CD4-positive, alpha-beta T cell (primary cell): ENCODE results near the gene TENM4. TPM values are rescaled to one million over a fixed set of nuclear protein-coding genes. Genes with fewer than 3 reads are reported as not detected.

Source experiments
- ATAC-seq: fragments of 200-7000 bp; cut with Tn5 transposase; one replicate; pipeline ENCODE4 v1.10.0; 2022; ENCODE audit warnings: mild to moderate bottlenecking; ENCODE audit not compliant: poor library complexity
- CTCF ChIA-PET: fragments of 350-600 bp; sonication (Branson Sonifier 250); formaldehyde crosslinking; loops from one replicate; lab custom pipeline; 2021; ENCODE audit warnings: antibody characterized with exemption, inconsistent platforms; lab: Charles Lee
- POLR2A ChIA-PET: fragments of 350-600 bp; sonication (Branson Sonifier 250); formaldehyde crosslinking; loops from one replicate; lab custom pipeline; 2021; ENCODE audit warnings: antibody characterized with exemption, inconsistent platforms; lab: Charles Lee
- DNase-seq, 14 experiments: peaks; one replicate each; pipeline ENCODE4 v3.0.0-alpha.2; 2013 to 2020; ENCODE audit warnings: mixed read lengths in 2 of 14
- H3K27ac ChIP-seq, 2 donors: one replicate each; pipeline versions ENCODE4 v1.5.1 to v1.7.0; 2013; ENCODE audit warnings: low read length in 2 of 2, low read depth in 1 of 2, mild to moderate bottlenecking in 1 of 2
- H3K27me3 ChIP-seq, 2 experiments: 1 replicate in 1 of 2; 2 replicates in 1 of 2; pipeline versions ENCODE4 v1.6.1 to v1.7.0; 2013; ENCODE audit warnings: low read length in 2 of 2, control low read depth in 1 of 2, mild to moderate bottlenecking in 1 of 2, moderate library complexity in 1 of 2; ENCODE audit not compliant: insufficient read depth in 2 of 2, control insufficient read depth in 1 of 2
- H3K36me3 ChIP-seq: one replicate; pipeline ENCODE4 v1.6.1; 2013; ENCODE audit warnings: low read length, control low read depth; ENCODE audit not compliant: insufficient read depth
- H3K4me1 ChIP-seq: one replicate; pipeline ENCODE4 v1.6.1; 2013; ENCODE audit warnings: low read length, control low read depth; ENCODE audit not compliant: insufficient read depth
- H3K4me3 ChIP-seq: one replicate; pipeline ENCODE4 v1.5.1; 2013; ENCODE audit warnings: mild to moderate bottlenecking, low read length, moderate library complexity
- H3K9me3 ChIP-seq, 2 experiments: 1 replicate in 1 of 2; 2 replicates in 1 of 2; pipeline versions ENCODE4 v1.6.1 to v1.7.0; 2013; ENCODE audit warnings: low read length in 2 of 2, mild to moderate bottlenecking in 2 of 2, control low read depth in 1 of 2, moderate library complexity in 1 of 2; ENCODE audit not compliant: control insufficient read depth in 1 of 2, insufficient read depth in 1 of 2
- H3K27ac Mint-ChIP-seq: one replicate; pipeline ENCODE4 v1.8.0; 2020; ENCODE audit warnings: mixed read lengths
- H3K27me3 Mint-ChIP-seq: one replicate; pipeline ENCODE4 v1.8.0; 2021; ENCODE audit warnings: mixed read lengths
- H3K36me3 Mint-ChIP-seq: one replicate; pipeline ENCODE4 v1.8.0; 2021; ENCODE audit warnings: low read depth, mixed read lengths
- H3K4me1 Mint-ChIP-seq: one replicate; pipeline ENCODE4 v1.8.0; 2021; ENCODE audit warnings: low read depth, mixed read lengths
- H3K4me3 Mint-ChIP-seq: one replicate; pipeline ENCODE4 v1.8.0; 2020; ENCODE audit warnings: mild to moderate bottlenecking, mixed read lengths
- H3K9me3 Mint-ChIP-seq: one replicate; pipeline ENCODE4 v1.8.0; 2020; ENCODE audit warnings: mixed read lengths
- CTCF ChIP-seq: fragments of 200-600 bp; IDR thresholded peaks from one replicate; pipeline ENCODE4 v1.8.0; 2022; ENCODE audit warnings: antibody characterized with exemption, mild to moderate bottlenecking
- intact Hi-C, 2 experiments: fragments of 100-400 bp; cut with DNase I in 1 of 2; cut with micrococcal nuclease in 1 of 2; formaldehyde crosslinking; loops; one replicate each; pipeline versions ENCODE4 v1.15.1 to v1.9.0; 2023 to 2025; cut with DNase I, micrococcal nuclease
- total RNA-seq, 174 experiments: library from RNA in 2 of 174; stranded (reverse) in 2 of 174; gene quantifications; one replicate each; pipeline ENCODE4 v1.2.3 and lab custom pipeline; 2021 to 2026

TENM4 gene
- total RNA-seq, 2 experiments from 2014 or later, result 0.22 to 0.31 TPM

GRCh38 chr11:78920329-78920728 lies 520.5 kb downstream of the TENM4 start:
- no peak overlapping the region for H3K4me3 ChIP-seq
- H3K27ac Mint-ChIP-seq, result no peak overlapping the region
- no peak overlapping the region for H3K4me3 Mint-ChIP-seq
- H3K36me3 Mint-ChIP-seq, result no peaks in the 10 kb centered on the region
- POLR2A ChIA-PET, result no interaction called here
- CTCF ChIA-PET, result no interaction called here
- no peaks in the 10 kb centered on the region for H3K36me3 ChIP-seq
- no peak for DNase-seq
- no peaks in the 10 kb centered on the region for H3K9me3 Mint-ChIP-seq
- no peaks in the 10 kb centered on the region for H3K4me1 Mint-ChIP-seq
- H3K4me1 ChIP-seq, result no peaks in the 10 kb centered on the region
- H3K27me3 ChIP-seq, result no peaks in the 10 kb centered on the region
- no peak for ATAC-seq
- peaks cover 35% of the 10 kb centered on the region for H3K27me3 Mint-ChIP-seq
- TF ChIP-seq CTCF, result no peak
- intact Hi-C loops, result no loop called here
- no peak overlapping the region for H3K27ac ChIP-seq
- no peaks in the 10 kb centered on the region for H3K9me3 ChIP-seq

GRCh38 chr11:78916759-78917158 lies 524.1 kb downstream of the TENM4 start:
- no peak for ATAC-seq
- H3K4me1 ChIP-seq, result no peaks in the 10 kb centered on the region
- Mint-ChIP-seq H3K36me3 (no peaks in the 10 kb centered on the region), H3K4me3 (no peak overlapping the region), H3K9me3 (no peaks in the 10 kb centered on the region), H3K27me3 (peaks cover 14% of the 10 kb centered on the region), H3K27ac (no peak overlapping the region), H3K4me1 (no peaks in the 10 kb centered on the region)
- no peaks in the 10 kb centered on the region for H3K36me3 ChIP-seq
- intact Hi-C loops, result no loop called here
- CTCF ChIA-PET, result no interaction called here
- H3K9me3 ChIP-seq, result peaks cover 0 to 4% of the 10 kb centered on the region in 2 experiments
- H3K27me3 ChIP-seq, result no peaks in the 10 kb centered on the region
- no peak for TF ChIP-seq CTCF
- POLR2A ChIA-PET, result no interaction called here
- no peak overlapping the region for H3K4me3 ChIP-seq
- H3K27ac ChIP-seq, result no peak overlapping the region
- DNase-seq, result no peak

GRCh38 chr11:78914503-78914902 lies 526.3 kb downstream of the TENM4 start:
- Mint-ChIP-seq H3K4me1 (no peaks in the 10 kb centered on the region), H3K27me3 (peaks cover 10% of the 10 kb centered on the region), H3K36me3 (no peaks in the 10 kb centered on the region), H3K4me3 (no peak overlapping the region), H3K9me3 (no peaks in the 10 kb centered on the region), H3K27ac (no peak overlapping the region)
- no peaks in the 10 kb centered on the region for H3K27me3 ChIP-seq
- no peaks in the 10 kb centered on the region for H3K36me3 ChIP-seq
- POLR2A ChIA-PET, result no interaction called here
- TF ChIP-seq CTCF, result no peak
- H3K9me3 ChIP-seq, result peaks cover 0 to 4% of the 10 kb centered on the region in 2 experiments
- CTCF ChIA-PET, result no interaction called here
- no peak for ATAC-seq
- H3K4me3 ChIP-seq, result no peak overlapping the region
- H3K4me1 ChIP-seq, result no peaks in the 10 kb centered on the region
- H3K27ac ChIP-seq, result no peak overlapping the region
- no peak for DNase-seq
- intact Hi-C loops, result no loop called here
